ENCODE results near the gene SLC9A6. TPM values are rescaled to one million over a fixed set of nuclear protein-coding genes. Genes with fewer than 3 reads are reported as not detected.

Gene SLC9A6
- total RNA-seq (10 to 100 TPM; 16.3 to 18.6 TPM), polyA plus RNA-seq (10 to 100 TPM; 14.4 to 18.3 (median 17.1) TPM), total RNA-seq (29.3 to 54.3 (median 36.9) reads per million in 6 experiments)

DNA sequence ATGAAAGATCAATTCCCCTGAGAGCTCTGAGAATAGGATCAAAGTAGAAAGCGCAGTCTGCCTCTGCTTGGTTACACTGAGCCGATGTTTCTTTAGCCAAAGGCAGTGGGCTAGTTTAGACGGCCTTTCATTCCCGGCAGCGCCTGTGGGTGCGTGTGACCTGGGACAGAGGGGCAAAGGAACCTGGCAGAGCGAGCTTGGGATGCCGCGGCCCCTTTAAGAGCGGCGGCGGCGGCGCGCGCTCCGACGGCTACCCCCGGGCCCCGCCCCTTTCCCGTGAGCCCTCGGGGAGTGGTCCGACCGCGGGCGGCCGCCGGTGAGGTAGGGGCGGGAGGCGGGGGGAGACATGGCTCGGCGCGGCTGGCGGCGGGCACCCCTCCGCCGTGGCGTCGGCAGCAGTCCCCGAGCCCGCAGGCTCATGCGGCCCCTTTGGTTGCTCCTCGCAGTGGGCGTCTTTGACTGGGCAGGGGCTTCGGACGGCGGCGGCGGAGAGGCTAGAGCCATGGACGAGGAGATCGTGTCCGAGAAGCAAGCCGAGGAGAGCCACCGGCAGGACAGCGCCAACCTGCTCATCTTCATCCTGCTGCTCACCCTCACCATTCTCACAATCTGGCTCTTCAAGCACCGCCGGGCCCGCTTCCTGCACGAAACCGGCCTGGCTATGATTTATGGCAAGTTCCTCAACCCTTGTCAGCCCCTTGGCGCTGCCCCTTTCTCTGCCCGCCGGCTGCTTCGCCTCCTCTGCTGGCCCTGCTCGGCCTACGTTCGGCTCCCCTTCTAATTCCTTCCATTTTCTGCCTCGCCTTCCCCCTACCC is at the start of gene SLC9A6:
Gene SLC9A6, plus strand, starts transcription at position 279 of the 816 bp plus-strand sequence. Its CDS starts 224 bp downstream, at position 503.
- peak; percentile 84 to 87 for ATAC-seq

DNA sequence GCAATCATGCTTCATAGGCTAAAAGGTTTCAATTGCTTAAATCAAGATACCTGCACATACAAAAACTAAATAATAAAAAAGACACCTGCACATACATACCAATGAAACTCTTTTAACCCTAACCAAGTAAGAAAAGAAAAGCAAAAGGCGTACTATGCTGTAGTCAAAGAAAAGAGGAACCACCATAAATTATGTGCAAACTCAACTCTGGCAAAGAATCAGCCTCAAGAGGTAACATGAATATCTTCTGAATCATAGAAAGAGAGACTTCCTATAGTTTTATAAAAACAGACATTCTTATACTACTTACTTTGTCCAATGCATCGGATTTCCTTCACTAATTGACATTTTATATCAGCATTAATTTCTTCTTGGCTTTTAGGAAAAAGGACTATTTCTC is 40.7 kb upstream of the SLC9A6 start:
- H3K4me1 Mint-ChIP-seq = no peaks in the 10 kb centered on the region
- ATAC-seq = no peak

More for the DNA sequence above, at the start of gene SLC9A6:
- no peaks in the 10 kb centered on the region for H3K27me3 Mint-ChIP-seq
- peak; percentile 41 to 81 (median 56) for DNase-seq
- H3K27ac Mint-ChIP-seq = peak within 1 kb of the TSS; percentile 86 to 96 (median 94)
- no peaks in the 10 kb centered on the region for H3K9me3 Mint-ChIP-seq
- POLR2A ChIA-PET = interaction anchor here (0.6 to 3.8 kb wide), 4 partner anchors 11 to 894 kb away, joined by 3 to 32 read pairs (median 3); partner anchors contain the start of genes HTATSF1 and MMGT1
- peaks cover 0 to 4% (median 2%) of the 10 kb centered on the region in 3 donors for H3K36me3 Mint-ChIP-seq
- peaks cover 37 to 72% (median 63%) of the 10 kb centered on the region in 4 donors for H3K4me1 Mint-ChIP-seq
- H3K4me3 Mint-ChIP-seq = peak within 1 kb of the TSS; percentile 85 to 95 (median 91)

DNA sequence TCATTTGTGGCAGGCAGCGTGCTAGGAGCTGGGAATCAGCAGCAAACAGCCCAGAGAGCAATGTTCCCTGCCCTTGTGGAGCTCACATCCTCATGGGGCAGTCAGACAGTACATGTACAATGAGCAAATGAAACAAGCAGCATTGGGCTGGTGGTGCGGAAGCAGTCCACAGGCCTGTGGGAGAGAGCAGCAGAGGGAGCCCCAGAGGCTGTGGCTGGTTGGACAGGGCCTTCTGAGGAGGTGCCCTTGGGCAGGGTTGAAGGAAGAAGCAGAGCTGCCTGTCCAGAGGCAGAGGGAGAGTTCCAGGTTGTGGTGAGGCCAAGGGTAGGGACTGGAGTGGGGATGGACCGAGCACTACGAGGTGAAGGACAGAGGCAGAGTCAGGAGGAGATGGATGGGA is 33.9 kb upstream of the SLC9A6 start:
- Mint-ChIP-seq H3K4me1 (peaks cover 0 to 2% (median 0%) of the 10 kb centered on the region in 4 donors), H3K9me3 (no peaks in the 10 kb centered on the region), H3K27me3 (no peaks in the 10 kb centered on the region), H3K36me3 (peaks cover 0 to under 1% (median 0%) of the 10 kb centered on the region in 3 donors), H3K4me3 (peak overlapping the region in 1 of 10 donors; percentile 21), H3K27ac (peak overlapping the region in 2 of 10 donors; percentile 28 to 70)
- ATAC-seq = no peak
- no peak for DNase-seq
- POLR2A ChIA-PET = no interaction called here

More for the DNA sequence above, 40.7 kb upstream of the SLC9A6 start:
- POLR2A ChIA-PET = no interaction called here
- H3K27ac Mint-ChIP-seq = no peak overlapping the region
- peaks cover 0 to 6% (median 0%) of the 10 kb centered on the region in 9 donors for H3K9me3 Mint-ChIP-seq
- peaks cover 0 to 14% (median 7%) of the 10 kb centered on the region in 3 donors for H3K36me3 Mint-ChIP-seq
- H3K4me3 Mint-ChIP-seq = no peak overlapping the region
- peaks cover 0 to 3% (median 0%) of the 10 kb centered on the region in 5 donors for H3K27me3 Mint-ChIP-seq
- no peak for DNase-seq

DNA sequence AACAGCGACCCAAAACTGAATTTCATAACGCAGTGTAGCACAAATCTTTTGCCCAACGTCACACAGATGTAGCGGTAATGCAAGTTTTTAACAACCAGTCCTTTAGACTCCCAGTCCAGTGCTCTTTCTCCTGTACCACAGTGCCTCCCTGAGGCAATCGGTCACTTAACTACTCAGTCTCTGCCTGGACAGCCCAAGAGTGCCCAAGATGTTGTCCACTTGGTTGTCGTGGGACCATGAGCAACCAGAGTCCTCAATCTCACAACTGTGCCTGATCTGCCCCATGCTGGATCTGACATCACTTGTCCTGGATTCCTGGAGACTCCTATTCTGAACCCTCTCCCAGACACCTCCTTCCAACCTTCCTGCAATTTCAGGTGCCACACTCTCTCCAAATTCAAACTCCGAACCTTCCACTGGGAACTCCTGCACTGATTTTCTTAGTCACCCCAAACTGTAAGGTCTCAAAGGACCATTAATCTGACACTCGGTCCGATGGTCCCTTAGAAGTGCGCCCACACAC is 12.1 kb upstream of the SLC9A6 start:
- ATAC-seq (no peak), DNase-seq (peak in 1 of 10 donors; percentile 1)
- H3K27ac Mint-ChIP-seq = peak overlapping the region; percentile 92 to 99 (median 98)
- H3K4me3 Mint-ChIP-seq = peak overlapping the region; percentile 91 to 99 (median 96)
- H3K9me3 Mint-ChIP-seq = no peaks in the 10 kb centered on the region
- H3K36me3 Mint-ChIP-seq = peaks cover 0 to 19% (median 0%) of the 10 kb centered on the region in 3 donors
- no peaks in the 10 kb centered on the region for H3K27me3 Mint-ChIP-seq
- POLR2A ChIA-PET = interaction anchor here (0.9 to 2.5 kb wide), 2 partner anchors 11 to 907 kb away, joined by 3 to 32 read pairs; partner anchors contain the start of genes RBMX and SLC9A6
- H3K4me1 Mint-ChIP-seq = peaks cover 9 to 31% (median 27%) of the 10 kb centered on the region in 4 donors

DNA sequence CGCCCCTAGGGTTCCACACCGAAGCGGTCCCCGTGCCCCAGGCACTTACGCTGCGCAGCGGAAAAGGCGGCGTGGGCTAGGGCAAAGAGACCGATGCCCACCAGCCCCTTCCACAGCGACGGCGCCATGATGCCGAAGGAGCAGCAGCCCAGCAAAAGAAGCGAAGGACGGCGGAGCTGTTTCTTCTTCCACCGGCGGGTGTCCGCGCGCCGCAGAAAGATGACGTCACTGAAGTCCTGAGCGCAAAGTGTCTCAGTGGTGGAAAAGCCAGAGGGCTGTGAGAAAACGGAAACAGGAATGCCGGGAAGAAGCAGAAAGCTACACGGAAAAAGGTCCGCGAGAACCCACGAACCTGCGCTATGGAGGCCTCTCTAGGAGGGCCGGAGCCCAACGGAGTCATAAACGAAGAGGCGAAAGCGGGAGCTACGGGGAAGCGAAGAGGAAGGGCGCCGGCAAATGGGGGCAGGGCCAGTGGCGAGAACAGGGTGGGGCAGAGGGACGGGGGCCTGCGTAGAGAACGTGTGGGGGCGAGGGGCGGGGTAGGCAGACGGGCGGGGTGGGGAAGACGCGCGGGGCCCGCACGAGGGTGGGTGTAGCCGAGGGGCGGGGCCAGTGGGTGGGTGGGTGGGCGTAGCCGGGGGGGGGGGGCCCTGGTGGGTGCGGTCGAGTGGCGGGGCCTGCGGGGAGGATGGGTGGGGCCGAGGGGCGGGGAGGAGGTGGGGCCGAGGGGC is 11.5 kb upstream of the SLC9A6 start, which contains the start of gene MMGT1:
Gene MMGT1, minus strand, starts transcription at position 441 of the 731 bp plus-strand sequence. Its CDS starts 313 bp downstream, at position 128.
- Mint-ChIP-seq H3K4me3 (peak within 1 kb of the TSS; percentile 91 to 99 (median 96)), H3K27ac (peak within 1 kb of the TSS; percentile 92 to 99 (median 98)), H3K36me3 (peaks cover 0 to 14% (median 0%) of the 10 kb centered on the region in 3 donors), H3K27me3 (no peaks in the 10 kb centered on the region), H3K4me1 (peaks cover 9 to 31% (median 27%) of the 10 kb centered on the region in 4 donors), H3K9me3 (no peaks in the 10 kb centered on the region)
- POLR2A ChIA-PET = interaction anchor here (0.9 to 2.5 kb wide), 2 partner anchors 11 to 907 kb away, joined by 3 to 32 read pairs; partner anchors contain the start of genes RBMX and SLC9A6
- DNase-seq (peak; percentile 71 to 91 (median 78)), ATAC-seq (peak; percentile 87 to 88)

DNA sequence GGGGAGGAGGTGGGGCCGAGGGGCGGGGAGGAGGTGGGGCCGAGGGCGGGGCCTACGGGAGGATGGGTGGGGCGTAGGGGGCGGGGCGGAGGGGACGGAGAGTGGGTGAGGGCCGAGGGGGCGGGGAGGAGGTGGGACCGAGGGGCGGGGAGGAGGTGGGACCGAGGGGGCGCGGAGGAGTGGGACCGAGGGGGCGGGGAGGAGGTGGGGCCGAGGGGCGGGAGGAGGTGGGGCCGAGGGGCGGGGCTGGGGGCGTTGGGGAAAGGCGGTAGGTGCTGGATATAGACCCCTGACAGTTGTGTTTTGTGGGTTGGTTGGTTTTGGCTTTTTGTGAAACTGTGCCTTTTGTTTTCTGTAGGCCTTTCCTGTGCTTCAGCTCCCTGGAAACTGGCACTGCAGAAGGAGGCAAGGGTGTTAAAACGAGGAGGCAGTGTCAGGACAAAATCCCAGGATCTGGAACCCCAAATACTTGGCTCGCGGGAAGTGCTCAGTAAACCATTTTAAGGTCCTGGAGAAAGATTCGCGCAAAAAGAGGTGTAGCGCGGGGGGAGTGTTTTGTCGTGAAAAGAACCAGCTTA is 10.9 kb upstream of the SLC9A6 start:
- Mint-ChIP-seq H3K4me1 (peaks cover 11 to 31% (median 27%) of the 10 kb centered on the region in 4 donors), H3K4me3 (peak overlapping the region; percentile 80 to 89 (median 84)), H3K9me3 (no peaks in the 10 kb centered on the region), H3K36me3 (peaks cover 0 to 8% (median 0%) of the 10 kb centered on the region in 3 donors), H3K27me3 (no peaks in the 10 kb centered on the region), H3K27ac (peak overlapping the region; percentile 26 to 94 (median 88))
- DNase-seq (peak; percentile 41 to 87 (median 66)), ATAC-seq (peak; percentile 41 to 53)
- POLR2A ChIA-PET = interaction anchor here (0.7 to 2.5 kb wide), 2 partner anchors 10 to 13 kb away, joined by 3 to 32 read pairs; partner anchors contain the start of gene SLC9A6

DNA sequence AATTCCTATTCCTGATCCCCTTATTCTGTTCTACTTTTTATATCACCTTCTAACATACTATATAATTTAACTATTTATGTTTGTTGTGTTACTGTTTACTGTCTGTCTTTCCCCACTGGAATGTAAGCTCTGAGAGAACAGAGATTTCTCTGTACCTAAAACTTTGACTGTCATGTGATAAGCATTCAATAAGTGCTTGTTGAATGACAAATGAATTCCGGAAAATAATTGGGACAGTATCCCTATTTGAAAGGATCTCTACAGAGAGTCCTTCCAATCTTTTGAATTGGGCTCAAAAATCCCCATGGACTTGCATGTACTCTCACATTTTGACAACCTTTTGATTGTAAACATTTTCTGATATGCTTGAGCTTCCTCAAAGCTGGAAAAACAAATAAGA is 9.8 kb upstream of the SLC9A6 start:
- ATAC-seq = no peak
- Mint-ChIP-seq H3K9me3 (no peaks in the 10 kb centered on the region), H3K36me3 (peaks cover 0 to 3% (median 0%) of the 10 kb centered on the region in 3 donors), H3K27me3 (no peaks in the 10 kb centered on the region), H3K4me3 (peak overlapping the region in 2 of 10 donors; percentile 51 to 80), H3K4me1 (peaks cover 11 to 30% (median 27%) of the 10 kb centered on the region in 4 donors), H3K27ac (peak overlapping the region in 1 of 10 donors; percentile 26)
- POLR2A ChIA-PET = interaction anchor here (0.7 to 2.5 kb wide), 2 partner anchors 9 to 450 kb away, joined by 5 to 32 read pairs; partner anchors contain the start of gene SLC9A6
- DNase-seq = no peak

DNA sequence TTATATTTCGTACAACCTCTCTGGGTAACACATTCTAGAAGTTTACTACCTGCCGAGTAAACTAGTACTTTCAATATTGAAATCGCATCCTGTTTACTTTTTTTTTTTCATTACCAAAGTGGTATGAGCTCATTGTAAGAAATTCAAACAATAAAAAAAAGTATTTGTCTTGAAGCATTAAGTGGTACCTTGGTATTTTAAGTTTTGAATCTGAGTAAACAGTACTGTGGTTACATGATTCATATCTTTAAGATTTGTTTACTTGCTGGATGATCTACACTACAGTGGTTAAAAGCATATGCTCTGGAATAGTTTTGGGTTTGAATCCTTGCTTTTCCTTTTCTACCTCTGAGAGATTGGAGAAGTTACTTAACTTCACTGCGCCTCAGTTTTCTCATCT is 7.6 kb upstream of the SLC9A6 start:
- peaks cover 18 to 38% (median 35%) of the 10 kb centered on the region in 4 donors for H3K4me1 Mint-ChIP-seq
- no peak for ATAC-seq
- no peaks in the 10 kb centered on the region for H3K36me3 Mint-ChIP-seq
- H3K27ac Mint-ChIP-seq = peak overlapping the region in 1 of 10 donors; percentile 51
- H3K9me3 Mint-ChIP-seq = no peaks in the 10 kb centered on the region
- no peaks in the 10 kb centered on the region for H3K27me3 Mint-ChIP-seq
- H3K4me3 Mint-ChIP-seq = no peak overlapping the region
- POLR2A ChIA-PET = no interaction called here
- DNase-seq = no peak

DNA sequence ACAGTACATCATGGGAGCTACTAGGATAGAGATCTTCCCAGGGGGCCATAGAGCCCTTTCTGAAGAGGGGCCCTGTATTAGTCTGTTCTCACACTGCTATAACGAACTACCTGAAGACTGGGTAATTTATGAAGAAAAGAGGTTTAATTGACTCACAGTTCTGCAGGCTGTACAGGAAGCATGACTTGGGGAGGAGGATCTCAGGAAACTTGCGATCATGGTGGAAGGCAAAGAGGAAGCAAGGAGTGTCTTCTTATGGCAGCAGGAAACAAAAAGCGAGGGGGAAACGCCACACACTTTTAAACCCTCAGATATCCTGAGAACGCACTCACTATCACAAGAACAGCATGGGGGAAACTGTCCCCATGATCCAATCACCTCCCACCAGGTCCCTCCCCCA is 4.2 kb upstream of the SLC9A6 start:
- Mint-ChIP-seq H3K27me3 (no peaks in the 10 kb centered on the region), H3K9me3 (no peaks in the 10 kb centered on the region), H3K27ac (peak overlapping the region in 4 of 10 donors; percentile 28 to 94 (median 59)), H3K4me1 (peaks cover 35 to 45% (median 43%) of the 10 kb centered on the region in 4 donors), H3K4me3 (peak overlapping the region in 2 of 10 donors; percentile 5 to 43), H3K36me3 (no peaks in the 10 kb centered on the region)
- no peak for DNase-seq
- no peak for ATAC-seq
- POLR2A ChIA-PET = no interaction called here

DNA sequence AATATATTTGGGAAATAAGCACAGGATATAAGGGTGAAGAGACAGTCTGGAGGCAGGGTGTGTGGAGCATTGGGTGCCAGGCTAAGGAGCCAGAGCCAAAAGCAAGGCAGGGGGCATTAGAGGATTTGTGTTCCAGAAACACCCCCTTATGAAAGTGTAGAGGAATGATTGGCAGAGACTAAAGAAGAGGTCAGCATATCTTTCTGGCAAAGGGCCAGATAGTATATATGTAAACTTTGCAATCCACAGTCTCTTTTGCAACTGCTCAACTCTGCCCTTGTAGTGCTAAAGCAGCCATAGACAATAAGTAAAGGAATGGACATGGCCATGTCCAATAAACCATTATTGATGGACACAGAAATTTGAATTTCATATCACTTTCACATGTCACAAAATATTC is 3.6 kb upstream of the SLC9A6 start:
- ATAC-seq (no peak), DNase-seq (no peak)
- Mint-ChIP-seq H3K36me3 (no peaks in the 10 kb centered on the region), H3K27me3 (no peaks in the 10 kb centered on the region), H3K27ac (peak overlapping the region in 5 of 10 donors; percentile 28 to 94 (median 63)), H3K4me3 (peak overlapping the region in 2 of 10 donors; percentile 17 to 85), H3K9me3 (no peaks in the 10 kb centered on the region), H3K4me1 (peaks cover 37 to 49% (median 45%) of the 10 kb centered on the region in 4 donors)
- POLR2A ChIA-PET = interaction anchor here (1.2 kb wide), 1 partner anchor 18 kb away, joined by 3 read pairs; no protein-coding TSS in a partner anchor

DNA sequence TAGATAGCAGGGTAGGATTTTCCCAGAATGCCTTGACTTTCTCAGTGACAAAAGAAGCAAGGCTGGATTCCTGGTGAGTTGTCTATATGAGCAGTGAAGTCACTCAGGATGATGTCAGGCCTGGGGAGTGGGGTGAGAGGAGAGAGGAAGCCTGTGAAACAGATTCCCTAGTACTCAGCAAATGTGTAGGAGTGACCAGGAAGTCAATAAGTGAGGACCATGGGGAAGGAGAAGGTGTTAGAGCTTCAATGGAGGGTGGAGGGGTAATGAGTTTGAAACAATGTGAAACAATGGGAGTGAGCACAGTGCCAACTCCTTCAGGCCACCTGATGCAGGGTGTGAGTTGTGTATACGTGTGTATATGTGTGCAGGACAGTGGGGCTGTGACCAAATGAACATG is 2.4 kb upstream of the SLC9A6 start:
- POLR2A ChIA-PET = interaction anchor here (0.8 to 3.8 kb wide), 3 partner anchors 9 to 514 kb away, joined by 3 to 32 read pairs (median 3); partner anchors contain the start of genes HTATSF1 and MMGT1

More for the DNA sequence above, 2.4 kb upstream of the SLC9A6 start:
- no peaks in the 10 kb centered on the region for H3K27me3 Mint-ChIP-seq
- peaks cover 40 to 58% (median 47%) of the 10 kb centered on the region in 4 donors for H3K4me1 Mint-ChIP-seq
- no peaks in the 10 kb centered on the region for H3K36me3 Mint-ChIP-seq
- peak overlapping the region; percentile 81 to 94 (median 90) for H3K4me3 Mint-ChIP-seq
- H3K27ac Mint-ChIP-seq = peak overlapping the region; percentile 72 to 96 (median 90)
- DNase-seq (no peak), ATAC-seq (no peak)
- H3K9me3 Mint-ChIP-seq = no peaks in the 10 kb centered on the region
